Muscle of back (tissue), 11 donors: Measurements from ENCODE around the gene TNS1. TPM values are rescaled to one million over a fixed set of nuclear protein-coding genes. Genes with fewer than 3 reads are reported as not detected.

Experiments
- DNase-seq, 3 donors: peaks; one replicate each; pipeline versions ENCODE4 v3.0.0 to v3.0.0-alpha.2; 2013
- polyA plus RNA-seq, 10 donors: library from polyadenylated mRNA; unstranded; fragments of 120-200 nt; gene quantifications; one replicate each; pipeline ENCODE4 v1.2.1, GENCODE V29; 2013; ENCODE audit not compliant: insufficient read length in 10 of 10

TNS1 gene
- polyA plus RNA-seq, 10 donors = 106 to 124 (median 117) TPM

DNA sequence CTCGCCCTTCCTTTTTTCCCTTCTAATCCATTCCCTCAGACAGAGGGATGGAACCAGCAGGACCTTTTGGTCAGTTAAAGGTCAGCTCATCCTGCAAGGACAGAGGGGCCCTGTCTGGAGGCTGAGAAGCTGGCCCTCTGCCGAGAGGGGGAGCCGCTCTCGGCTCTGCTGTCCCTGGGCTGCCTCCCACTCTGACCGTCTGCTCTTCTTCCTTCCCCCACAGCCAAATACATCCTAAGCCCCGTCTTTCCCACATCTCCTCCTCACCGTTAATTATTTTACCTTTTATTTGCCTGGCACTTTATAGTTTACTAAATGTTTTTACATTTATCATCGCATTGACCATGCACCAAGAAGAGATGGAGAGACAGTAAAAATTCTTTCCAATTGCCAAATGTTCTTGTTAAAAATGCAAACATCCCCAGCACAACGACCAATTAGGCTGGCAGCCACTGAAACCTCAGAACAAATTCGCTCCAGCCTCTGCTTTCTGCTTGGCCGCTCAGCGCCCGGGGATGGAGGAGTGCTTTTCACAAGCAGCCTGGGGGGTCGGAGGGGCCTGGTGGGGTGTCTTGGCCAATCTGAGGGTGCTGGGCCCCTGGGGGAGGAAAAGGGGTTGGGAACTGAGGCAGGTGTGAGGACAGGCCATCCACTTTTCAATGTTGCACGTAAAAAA, 123.7 kb downstream of the TNS1 start:
- DNase-seq = peak in 1 of 3 donors; percentile 69

DNA sequence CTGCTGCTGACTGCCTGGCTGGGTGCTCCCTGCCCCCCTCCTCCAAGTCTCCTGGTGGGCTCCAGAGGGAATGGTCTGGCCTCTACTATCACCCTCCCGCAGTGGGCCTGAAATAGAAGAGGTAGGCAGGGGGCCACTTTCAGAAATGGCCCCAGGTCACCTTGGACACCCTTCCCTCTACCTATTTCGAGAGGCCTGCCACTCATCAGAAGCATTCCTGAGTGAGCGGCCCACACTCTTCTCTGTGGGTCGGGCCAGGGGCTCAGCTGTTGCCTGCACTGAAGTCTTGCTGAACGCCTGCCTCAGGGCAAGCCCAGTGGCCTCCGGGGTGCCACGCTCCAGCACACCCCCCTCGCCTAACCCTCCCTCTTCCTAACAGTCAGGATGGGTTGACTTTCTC, 124.9 kb downstream of the TNS1 start:
- DNase-seq = no peak

DNA sequence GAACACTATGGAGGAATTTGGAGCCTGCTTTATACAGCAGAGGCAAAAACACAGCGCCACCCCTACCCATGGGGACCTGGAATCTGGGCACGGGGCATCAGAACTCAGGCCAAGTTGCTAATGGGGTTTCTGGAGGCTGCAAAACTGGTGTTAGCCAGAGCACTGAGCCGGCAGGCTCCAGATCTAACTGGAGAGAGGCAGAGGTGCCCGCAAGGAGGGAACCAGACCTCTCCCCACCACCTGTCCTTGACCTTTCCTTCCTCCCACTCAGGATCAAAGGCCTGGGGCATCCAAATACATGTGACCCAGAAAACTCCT, 126.6 kb downstream of the TNS1 start:
- DNase-seq = no peak

DNA sequence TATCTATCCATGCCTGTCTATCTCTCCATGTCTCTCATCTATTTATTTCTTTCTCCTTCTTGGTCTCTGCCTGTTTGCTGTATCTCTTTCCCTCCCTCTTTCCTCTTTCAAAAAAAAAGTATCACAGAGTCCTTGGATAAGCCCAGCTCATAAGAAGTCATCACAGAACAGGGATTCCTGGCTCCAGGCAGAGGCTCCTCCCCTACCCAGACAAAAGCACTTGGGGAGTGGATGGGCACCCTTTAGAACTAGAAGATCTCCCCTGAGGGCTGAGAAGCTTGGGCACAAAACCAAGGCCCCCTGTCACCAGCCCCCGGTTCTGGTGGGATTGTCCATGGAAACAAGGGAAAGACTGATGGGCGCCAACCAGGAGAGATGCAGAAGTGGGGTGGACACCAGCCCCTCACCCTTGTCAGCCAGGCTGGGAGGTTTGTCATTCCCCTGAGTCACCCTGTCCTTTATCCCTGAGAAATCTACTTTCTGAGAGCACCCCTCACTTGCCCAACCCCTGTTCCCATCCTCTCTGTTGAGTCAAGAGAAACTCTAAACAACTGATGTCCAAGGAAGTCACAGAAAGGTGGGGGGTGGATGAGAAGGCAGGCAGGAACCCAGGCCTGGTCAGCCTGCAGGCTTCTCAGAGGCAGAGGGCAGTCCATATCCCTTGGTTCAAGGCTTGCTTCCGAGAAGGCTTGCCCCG, 127.1 kb downstream of the TNS1 start:
- no peak for DNase-seq

DNA sequence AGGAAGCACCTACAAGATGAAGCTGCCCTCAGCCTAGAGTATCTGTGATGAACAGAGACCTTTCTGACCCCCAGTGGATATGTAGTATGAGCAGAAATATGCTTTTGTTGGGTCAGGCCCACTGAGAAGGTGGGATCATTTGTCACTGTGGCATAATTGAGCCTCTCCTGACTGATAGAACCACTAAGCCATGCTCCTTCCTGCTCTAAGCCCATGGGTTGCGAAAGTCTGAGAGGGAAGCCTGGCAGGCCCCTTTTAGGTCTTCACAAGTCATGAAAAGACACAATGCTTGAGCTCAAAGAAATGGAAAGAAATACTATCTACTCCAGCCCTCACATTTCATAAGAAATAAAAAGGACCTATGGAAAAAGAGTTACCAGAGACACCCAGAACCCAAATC, 127.7 kb downstream of the TNS1 start:
- no peak for DNase-seq

DNA sequence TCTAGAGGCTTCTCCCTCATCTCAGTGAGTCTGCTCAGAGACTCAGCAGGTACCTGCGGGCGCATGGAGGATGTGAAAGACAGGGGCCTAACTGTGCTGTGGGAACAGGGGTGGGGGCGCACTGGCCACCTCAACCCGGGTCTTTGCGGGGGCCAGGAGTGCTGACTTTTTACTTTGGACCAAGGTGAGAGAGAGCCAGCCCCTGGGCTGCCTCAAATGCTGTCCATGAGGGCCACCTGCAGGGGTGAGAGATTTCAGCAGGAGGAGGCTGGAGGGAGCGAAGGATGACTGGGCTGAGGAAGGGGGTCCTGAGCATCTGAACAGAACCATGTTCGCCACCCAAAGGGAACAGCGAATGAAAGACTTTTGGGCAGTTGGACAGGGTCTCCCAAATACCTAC, 129.4 kb downstream of the TNS1 start:
- DNase-seq = no peak

DNA sequence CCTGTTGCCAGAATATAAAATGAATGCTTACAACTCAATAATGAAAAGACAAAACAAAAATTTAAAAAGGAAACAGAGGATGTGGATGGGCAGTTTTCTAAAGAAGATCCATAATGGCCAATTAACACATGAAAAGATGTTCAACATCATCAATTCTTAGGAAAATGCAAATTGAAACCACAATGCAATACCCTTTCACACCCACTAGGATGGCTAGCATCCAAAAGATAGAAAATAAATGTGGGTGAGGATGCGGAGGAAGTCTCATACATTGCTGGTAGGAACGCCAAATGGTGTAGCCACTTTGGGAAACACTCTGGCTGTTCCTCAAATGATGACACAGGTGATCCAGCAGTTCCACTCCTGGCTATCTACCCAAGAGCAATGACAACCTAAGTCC, 130.5 kb downstream of the TNS1 start:
- DNase-seq = no peak

DNA sequence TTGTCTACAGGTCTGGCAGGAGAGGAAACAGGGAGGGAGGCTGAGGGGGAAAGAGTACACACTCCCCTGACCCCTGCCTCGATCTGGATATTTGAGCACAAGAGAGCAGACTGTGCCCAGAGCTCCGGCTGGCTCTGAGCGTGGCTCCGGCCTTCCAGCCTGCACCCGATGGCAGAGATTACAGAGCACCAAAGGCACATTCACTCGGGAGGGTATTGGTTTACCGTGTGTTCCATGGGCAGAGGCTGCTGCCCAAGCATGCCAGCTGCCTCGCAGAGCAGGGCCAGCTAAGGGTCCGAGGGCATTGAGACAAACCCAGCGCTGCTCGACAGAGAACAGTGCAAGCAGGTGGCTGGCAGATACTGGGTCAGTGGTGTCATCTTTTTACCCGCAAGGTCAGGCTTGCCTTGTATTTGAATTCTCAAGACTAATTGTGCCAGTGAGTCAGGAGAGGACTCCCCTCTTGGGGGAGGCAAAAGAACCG, 132.2 kb downstream of the TNS1 start:
- DNase-seq = no peak

DNA sequence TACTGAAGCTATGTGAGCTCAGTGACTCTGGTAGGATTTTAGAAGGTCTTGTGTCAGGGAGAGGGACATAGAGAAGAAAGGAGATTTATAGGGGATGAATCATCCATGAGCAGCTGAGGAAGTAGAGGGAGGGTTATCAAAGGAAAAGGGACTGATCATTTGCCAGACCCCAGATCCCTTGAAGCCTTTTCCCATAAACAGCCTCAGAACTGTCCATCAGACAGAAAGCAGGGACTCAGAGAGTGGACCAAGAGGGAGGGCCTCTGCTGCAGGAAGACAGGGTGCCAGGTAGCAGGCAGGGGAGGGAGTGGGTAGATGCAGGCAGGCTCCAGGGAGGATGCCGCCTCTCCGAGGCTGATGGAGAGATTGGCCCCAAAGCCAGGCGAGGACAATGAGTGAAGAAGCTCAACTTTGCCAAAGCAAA, 133.9 kb downstream of the TNS1 start:
- peak in 1 of 3 donors; percentile 67 for DNase-seq

DNA sequence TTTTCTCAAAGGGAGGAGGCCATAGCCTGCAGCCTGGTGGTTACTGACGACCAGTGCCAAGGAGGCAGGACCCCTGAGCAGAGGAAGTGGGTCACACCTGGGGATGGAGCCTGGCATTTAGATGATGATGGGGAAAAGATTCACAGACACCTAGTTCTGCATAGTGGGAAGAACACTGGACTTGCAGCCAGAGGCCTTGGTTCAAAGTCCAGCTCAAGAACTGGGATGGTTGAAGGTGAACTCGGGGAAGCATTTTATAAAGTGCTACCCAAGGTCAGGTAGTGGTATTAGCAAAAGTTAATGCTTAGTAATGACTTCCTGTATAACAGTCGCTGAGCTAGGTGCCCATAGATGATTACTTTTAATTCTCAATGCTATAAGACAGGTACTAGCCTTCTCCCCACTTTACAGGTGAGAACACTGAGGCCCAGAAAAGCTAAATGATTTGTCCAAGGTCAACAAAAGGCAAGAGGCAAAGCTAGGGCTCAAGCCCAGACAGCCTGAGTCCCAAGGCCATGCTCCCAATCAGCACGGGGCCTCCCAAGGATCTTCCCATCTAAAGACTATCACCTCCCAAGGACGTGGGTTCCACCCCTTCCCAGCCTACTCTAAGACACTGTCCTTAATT, 134.4 kb downstream of the TNS1 start:
- no peak for DNase-seq

DNA sequence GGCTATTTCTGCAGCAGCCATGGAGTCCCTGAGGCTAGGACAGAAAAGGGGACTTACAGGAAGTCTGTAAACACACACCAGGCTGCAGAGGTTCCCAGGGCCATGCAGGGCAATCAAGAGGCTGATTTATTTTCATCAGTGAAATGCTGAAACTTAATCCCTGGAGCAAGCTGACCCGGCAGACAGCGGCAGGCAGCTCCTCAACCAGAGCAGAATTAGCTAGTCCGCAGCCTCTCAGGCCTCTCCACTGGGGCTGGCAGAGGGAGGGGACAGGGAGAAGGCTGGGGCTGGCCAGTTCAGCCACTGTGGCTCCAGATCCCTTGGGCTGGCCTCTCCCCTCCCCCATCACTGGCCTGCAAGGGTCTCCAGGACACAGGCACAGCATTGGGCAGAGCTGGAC, 136.3 kb downstream of the TNS1 start:
- no peak for DNase-seq

DNA sequence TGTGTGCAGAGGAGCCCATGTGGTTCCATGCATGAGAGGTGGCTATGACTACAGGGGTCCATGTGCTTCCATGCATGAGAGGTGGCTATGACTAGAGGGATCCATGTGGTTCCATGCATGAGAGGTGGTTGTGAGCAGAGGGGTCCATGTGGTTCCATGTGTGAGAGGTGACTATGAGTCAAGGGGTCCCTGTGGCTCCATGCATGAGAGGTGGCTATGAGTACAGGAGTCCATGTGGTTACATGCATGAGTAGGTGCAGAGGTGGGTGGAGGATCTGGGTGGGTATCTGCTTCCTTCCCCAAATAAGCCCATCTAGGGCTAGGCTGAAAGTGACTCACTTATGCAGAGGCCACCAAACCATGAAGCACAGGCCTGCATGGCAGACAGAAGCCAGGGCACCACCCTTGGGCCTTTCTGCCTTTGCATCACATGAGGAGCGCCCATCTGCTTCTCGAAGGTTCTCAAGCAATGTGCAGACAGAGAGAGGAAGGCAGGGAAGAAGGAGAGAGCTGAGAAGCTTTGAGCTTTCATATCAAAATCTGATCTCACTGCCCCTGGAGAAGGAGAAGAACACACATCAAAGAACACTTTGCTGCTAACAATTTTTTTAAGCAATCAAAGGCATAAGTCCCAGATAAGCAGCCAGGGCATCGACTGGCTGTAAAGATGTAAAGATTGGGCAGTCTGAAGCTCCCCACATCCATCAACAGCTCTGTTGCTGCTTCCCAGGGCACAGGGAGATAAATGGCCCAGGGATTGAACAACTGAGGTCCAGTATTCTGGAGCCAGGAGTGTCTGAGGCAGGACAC, 137.6 kb downstream of the TNS1 start:
- no peak for DNase-seq

DNA sequence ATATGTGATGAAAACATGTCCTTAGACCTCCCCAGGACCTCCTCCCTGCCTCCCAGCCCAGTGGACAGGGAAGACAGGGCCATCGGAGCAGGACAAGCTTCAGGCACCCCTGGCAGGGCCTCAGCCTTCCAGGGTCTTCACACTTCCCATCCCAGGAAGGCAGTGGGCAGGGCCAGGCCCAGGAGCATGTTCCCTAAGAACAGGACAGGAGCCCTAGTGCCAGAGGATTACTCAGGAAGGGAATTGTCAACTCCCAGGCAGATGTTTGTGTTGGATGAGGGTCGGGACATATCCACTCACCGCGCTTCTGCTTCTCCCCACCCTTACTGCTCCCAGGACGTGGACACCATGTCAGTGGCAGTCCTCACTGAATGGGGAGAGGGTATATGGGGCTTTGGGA, 138.9 kb downstream of the TNS1 start:
- peak in 2 of 3 donors; percentile 68 to 87 for DNase-seq

DNA sequence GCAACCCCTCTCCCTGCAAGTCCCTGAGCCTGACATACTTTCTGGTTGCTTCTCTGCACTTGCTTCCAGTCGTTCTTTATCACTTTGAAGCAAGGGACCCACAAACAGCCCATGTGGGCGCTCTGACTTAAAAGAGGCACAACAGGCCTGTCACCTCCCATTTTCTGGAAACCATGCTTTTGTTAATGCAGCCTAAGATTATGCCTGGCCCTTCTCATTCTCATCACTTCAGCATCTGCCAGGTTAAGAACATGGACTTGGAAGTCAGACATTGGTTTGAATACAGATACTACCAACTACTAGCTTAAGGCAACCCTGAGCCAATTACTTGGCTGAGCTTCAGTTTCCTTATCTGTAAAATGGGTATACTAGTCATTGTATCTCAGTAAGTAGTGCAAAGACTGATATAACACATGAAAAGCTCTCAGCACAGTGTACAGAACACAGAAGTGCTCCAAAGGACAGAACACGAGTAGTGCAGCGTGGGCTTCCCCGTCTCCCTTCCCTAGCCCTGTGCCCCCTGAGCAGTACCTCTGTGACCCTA, 141.4 kb downstream of the TNS1 start:
- DNase-seq = no peak

DNA sequence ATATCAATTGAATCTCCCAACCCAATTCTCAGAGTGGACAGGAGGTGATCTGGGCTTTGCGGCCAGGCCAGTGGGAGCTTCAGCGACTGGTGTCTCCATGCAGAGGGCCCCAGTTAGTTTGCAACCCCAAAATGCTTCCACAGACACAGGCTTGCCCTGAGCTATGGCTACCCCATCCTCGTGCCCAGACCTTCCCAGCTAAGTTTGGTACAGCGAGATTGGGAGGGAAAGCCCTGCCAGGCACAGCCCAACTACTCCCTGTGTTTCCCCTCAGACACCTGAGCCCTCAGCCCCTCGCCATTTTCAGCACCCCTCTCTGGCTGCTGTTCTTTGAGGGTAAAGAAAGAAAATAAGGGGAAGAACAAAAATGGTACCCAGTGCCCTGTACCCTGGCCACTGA, 142.9 kb downstream of the TNS1 start:
- DNase-seq = no peak

DNA sequence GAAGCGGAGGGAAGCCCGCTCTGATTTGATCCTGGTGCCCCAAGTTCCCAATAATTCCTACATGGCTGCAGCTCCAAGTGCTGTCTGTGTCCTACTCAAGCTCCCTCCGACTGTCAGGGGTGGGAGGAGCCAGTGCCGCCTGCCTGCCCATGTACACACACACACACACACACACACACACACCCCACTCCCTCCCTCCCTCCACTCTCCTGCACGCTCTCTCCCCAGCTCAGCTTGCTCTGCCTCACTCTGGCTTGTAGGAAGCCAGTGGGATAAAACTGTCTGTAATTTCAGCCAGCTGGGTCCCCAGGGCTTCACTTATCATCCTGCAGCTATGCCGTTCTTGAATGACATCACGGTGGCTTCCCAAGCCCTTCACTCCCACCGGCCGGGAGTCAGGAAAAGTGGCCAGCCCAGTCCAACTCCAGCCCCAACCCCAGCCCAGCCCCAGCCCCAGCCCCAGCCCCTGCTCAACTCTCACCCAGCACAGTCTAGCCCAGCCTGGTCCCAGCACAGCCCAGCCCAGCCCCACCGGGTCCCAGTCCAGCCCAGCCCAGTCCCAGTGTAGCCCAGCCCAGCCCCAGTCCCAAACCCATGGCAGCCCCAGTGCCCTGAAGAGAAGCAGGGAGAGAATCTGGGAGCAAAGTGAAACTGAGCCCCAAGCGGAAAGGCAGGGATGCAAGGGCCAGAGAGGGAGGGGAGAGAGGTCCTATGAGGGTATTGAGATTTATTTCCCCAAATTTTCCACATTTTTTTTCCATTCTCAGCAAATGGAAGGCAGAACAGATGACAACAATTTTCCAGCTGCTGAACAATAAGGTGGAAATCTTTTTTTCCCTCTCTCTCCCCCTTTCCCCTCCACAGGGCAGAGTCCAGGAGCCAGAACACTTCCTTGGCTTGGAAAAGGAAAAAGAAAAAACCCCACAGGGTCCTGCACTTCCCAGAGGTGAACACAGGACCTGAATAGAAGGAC, 144.0 kb downstream of the TNS1 start:
- DNase-seq = peak; percentile 96 to 98 (median 98)

DNA sequence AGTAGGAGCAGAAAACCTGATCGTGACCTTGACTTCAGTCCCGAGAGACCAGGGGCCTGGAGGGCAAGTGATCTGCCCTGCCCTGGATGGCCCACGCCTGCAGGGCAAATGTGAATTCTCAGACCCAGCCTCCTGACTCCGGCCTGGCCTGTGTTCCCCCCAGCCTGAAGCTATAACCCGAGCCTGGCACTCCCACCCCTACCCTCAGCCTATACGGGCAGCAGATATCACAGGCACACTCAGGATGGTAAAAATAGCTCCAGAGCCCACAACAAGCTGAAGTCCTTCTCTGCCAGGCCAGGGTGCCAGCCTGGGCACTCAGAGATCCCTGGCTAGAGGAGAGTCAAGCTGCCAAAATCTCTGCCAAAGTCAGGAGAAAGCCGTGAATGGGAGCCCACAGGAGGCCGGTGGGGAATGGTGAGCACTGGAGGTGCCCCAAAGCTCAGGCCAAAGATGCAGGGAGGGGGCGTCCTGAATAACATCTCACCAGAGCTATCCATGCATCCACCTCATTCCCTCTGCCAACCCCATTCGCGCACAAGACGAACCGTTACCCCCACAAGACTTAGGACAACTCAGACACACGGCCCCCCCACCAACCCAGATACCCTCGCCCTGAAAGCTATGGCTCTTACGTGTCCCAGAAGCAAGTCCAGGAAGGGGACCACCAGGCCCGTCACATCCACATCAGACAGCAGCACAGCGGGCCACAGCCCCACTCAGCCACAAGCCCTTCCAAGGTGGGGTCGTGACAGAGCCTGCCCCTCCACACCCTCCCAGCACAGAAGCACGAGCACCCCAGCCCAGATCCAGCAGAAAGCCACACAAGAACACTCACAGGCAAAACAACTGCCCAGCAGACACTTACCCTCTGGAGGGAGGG, 144.9 kb downstream of the TNS1 start:
- DNase-seq = peak in 1 of 3 donors; percentile 36

DNA sequence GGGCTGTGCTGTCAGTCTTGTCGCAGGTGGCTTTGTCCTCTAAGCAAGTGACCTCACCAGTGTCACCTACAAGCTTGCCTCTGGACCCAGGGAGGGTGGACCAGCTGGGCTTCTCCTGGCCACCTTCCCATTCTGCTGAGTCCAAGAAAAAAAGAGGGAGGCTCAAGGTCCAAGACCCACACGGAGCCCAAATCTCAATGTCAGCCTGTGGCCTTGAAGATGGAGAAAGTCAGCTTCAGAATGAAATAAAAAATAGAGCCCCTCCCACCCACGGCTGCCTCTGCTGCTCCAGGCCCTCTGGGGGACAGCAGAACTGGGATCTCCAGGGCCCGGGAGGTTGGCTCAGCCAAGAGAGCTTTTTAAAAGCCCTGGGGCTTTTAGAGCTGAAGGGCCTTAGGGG, 145.9 kb downstream of the TNS1 start:
- no peak for DNase-seq

DNA sequence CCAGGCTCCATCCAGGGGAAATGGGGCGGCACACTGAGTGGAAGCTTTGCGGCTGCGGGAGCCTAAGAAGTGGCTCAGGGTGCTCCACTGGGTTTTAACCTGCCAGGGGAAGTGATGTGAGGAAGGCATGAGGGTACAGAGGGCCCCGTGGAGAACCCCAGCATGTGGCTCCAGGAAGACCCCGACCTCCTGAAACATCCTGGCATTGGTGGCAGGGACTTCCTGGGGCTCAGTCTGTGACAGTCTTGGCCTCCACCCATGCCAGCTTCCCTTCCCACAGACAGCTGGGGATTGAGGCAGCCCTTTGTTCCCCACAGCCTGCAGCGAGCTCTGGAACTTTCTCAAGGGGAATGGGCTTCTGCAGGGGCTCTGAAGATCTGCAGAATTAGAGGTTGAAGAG, 146.6 kb downstream of the TNS1 start:
- no peak for DNase-seq
